ENCODE results near the gene ARRB1. TPM values are rescaled to one million over a fixed set of nuclear protein-coding genes. Genes with fewer than 3 reads are reported as not detected.

The ARRB1 gene
- total RNA-seq, 1 donor from 2014 or later = 32.8 TPM

GRCh38 chr11:75389925-75390324 is 38.5 kb upstream of the ARRB1 start:
- no peaks in the 10 kb centered on the region for H3K4me1 Mint-ChIP-seq (ENCODE audit: unreplicated experiment)
- no peak for DNase-seq (ENCODE audit: extremely low spot score, unreplicated experiment)
- H3K9me3 Mint-ChIP-seq = no peaks in the 10 kb centered on the region
- no peak for TF ChIP-seq CTCF (conservative IDR thresholded peaks at IDR 0.05)
- no peak overlapping the region for H3K27ac Mint-ChIP-seq
- H3K4me3 Mint-ChIP-seq = no peak overlapping the region
- no peaks in the 10 kb centered on the region for H3K36me3 Mint-ChIP-seq
- peaks cover 3% of the 10 kb centered on the region for H3K27me3 Mint-ChIP-seq

GRCh38 chr11:75389276-75389605 is 37.8 kb upstream of the ARRB1 start:
- no peak overlapping the region for H3K4me3 Mint-ChIP-seq
- no peak for TF ChIP-seq CTCF (conservative IDR thresholded peaks at IDR 0.05)
- H3K36me3 Mint-ChIP-seq = no peaks in the 10 kb centered on the region
- peaks cover 3% of the 10 kb centered on the region for H3K27me3 Mint-ChIP-seq
- H3K4me1 Mint-ChIP-seq (ENCODE audit: unreplicated experiment) = peaks cover 6% of the 10 kb centered on the region
- DNase-seq (ENCODE audit: extremely low spot score, unreplicated experiment) = no peak
- H3K9me3 Mint-ChIP-seq = no peaks in the 10 kb centered on the region
- no peak overlapping the region for H3K27ac Mint-ChIP-seq

DNA sequence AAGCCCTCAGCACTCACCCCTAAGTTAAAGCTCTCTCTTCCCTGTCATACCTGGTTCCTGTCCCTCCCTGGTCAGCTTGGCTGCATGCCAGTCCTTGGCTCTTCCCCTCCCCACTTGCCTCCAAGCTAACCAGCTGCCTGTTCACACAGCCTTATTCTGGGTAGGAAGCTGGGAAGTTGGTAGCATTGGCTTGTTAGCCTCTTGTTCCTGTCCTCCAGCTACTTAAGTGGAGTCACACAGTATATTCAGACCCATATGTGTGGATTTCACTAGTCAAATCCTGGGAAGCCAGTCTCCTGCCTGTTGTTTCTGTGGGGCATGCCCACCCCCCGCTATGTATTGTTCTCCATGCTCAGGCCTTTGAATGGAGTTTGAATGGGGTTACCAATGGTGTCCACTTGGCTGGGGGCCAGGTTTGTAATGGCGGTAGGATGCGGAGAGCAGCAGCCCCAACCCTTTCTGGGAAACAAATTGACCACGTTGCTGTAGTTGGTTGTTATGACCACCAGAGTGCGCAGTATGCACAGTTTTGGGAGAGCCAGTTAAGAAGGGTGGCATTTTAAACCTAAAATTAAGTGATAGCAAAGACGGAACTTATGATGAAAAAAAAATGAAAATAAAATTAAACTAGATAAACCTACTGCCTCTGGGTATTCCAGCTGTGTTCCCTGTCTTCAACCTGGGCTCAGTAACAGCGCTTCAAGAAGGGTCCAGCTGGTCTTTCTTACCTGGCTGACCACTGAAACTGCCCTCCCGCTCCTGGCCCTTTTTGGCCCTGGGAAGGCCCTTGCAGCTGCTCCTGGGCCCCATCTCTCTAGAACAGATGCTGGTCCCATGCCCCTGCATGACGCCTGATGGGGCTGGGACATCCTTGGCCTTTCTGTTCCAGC is 37.2 kb upstream of the ARRB1 start:
- peak; percentile 74 for DNase-seq (ENCODE audit: extremely low spot score, unreplicated experiment)
- peaks cover 3% of the 10 kb centered on the region for H3K27me3 Mint-ChIP-seq
- H3K4me3 Mint-ChIP-seq = no peak overlapping the region
- no peak overlapping the region for H3K27ac Mint-ChIP-seq
- peak; percentile 95 for TF ChIP-seq CTCF (conservative IDR thresholded peaks at IDR 0.05)
- peaks cover 7% of the 10 kb centered on the region for H3K4me1 Mint-ChIP-seq (ENCODE audit: unreplicated experiment)
- H3K9me3 Mint-ChIP-seq = no peaks in the 10 kb centered on the region
- no peaks in the 10 kb centered on the region for H3K36me3 Mint-ChIP-seq

DNA sequence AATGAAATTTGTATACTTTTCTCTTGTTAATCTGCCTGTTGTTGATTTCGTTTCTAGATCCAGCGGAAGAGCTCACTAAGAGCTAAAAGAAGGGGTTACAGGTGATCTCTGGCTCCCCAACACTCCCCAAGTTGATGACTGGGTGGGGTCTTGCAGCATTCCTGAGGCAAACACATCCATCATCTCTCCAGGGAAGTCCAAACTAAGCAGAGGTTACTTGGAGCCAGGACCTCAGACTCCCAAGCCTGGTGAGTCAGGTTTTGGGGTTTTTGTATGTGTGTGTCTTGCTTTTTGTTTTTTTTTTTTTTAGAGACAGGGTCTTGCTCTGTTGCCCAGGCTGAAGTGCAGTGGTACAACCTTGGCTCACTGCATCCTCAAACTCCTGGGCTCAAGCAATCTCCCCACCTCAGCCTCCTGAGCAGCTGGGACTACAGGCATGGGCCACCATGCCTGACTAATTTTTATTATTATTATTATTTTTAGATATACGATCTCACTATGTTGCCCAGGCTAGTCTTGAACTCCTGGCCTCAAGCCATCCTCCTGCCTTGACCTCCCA is 36.4 kb upstream of the ARRB1 start:
- H3K27ac Mint-ChIP-seq = no peak overlapping the region
- no peak for TF ChIP-seq CTCF (conservative IDR thresholded peaks at IDR 0.05)
- H3K4me1 Mint-ChIP-seq (ENCODE audit: unreplicated experiment) = peaks cover 13% of the 10 kb centered on the region
- no peak overlapping the region for H3K4me3 Mint-ChIP-seq
- DNase-seq (ENCODE audit: extremely low spot score, unreplicated experiment) = no peak
- H3K36me3 Mint-ChIP-seq = no peaks in the 10 kb centered on the region
- H3K27me3 Mint-ChIP-seq = peaks cover 3% of the 10 kb centered on the region
- H3K9me3 Mint-ChIP-seq = no peaks in the 10 kb centered on the region

DNA sequence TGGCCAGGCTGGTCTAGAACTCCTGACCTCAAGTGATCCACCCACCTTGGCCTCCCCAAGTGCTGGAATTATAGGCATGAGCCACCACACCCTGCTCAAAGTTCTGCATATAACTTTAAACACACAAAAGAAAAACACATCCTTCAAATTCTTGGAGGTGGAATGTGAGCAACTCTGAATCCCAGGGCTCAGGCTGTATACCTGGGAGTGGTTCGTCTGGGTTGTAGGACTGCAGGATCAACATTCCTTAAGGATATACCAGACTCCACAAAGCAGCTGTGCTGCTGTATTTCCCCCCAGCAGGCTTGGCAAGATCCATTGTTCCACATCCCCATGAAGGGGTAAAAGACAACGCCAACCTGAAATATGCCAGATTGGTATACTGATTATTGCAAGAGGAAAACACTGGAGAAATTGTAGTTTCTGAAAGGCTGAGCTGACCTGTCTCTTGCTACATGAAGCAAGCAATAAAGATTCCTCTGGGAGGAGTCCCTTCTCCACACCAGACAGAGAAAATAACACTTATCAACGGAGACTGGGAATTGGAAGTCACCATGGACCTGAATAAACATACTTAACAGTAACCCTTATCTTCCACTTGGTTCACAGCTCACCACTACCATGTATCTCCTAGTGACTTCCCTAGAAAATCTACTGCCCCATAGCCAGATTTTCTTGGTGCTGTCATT is 35.6 kb upstream of the ARRB1 start:
- H3K36me3 Mint-ChIP-seq = no peaks in the 10 kb centered on the region
- H3K9me3 Mint-ChIP-seq = no peaks in the 10 kb centered on the region
- DNase-seq (ENCODE audit: extremely low spot score, unreplicated experiment) = no peak
- TF ChIP-seq CTCF (conservative IDR thresholded peaks at IDR 0.05) = no peak
- peaks cover 13% of the 10 kb centered on the region for H3K4me1 Mint-ChIP-seq (ENCODE audit: unreplicated experiment)
- no peak overlapping the region for H3K4me3 Mint-ChIP-seq
- peaks cover 3% of the 10 kb centered on the region for H3K27me3 Mint-ChIP-seq
- H3K27ac Mint-ChIP-seq = peak overlapping the region; percentile 67
